K562 (cell line): Measurements from ENCODE around the gene RORC. TPM values are rescaled to one million over a fixed set of nuclear protein-coding genes. Genes with fewer than 3 reads are reported as not detected.

Experiments
- ATAC-seq: fragments of 200-7000 bp; cut with Tn5 transposase; 3 replicates; pipeline ENCODE4 v1.9.1; 2020; ENCODE audit warnings: moderate library complexity
- BruUV-seq: library from RNA; stranded (reverse); fragments of 400-500 nt; replicated peaks from 2 replicates; lab custom pipeline; 2021; lab: Mats Ljungman, UMichigan
- CTCF ChIA-PET: fragments of 300-600 bp; formaldehyde crosslinking; extraction: SDS; loops from one replicate; lab custom pipeline; 2021; ENCODE audit warnings: low intra/inter-chr PET ratio; lab: Yijun Ruan, JAX
- POLR2A ChIA-PET: fragments of 300-600, 350-650 bp; sonication (Branson Sonifier 250); formaldehyde crosslinking; extraction: SDS; loops from one replicate; lab custom pipeline; 2021; ENCODE audit warnings: antibody characterized with exemption, inconsistent platforms; lab: Yijun Ruan, JAX
- DNase-seq, 4 experiments: peaks; one replicate each; pipeline versions ENCODE4 v3.0.0 to v3.0.0-alpha.2; 2011 to 2018; ENCODE audit warnings: low spot score in 3 of 4, mixed read lengths in 3 of 4; ENCODE audit errors: extremely low read depth in 1 of 4
- FAIRE-seq: peaks from 2 replicates; lab custom pipeline; 2011; peaks lifted over from hg19 to GRCh38; lab: Jason Lieb, UNC
- H2AFZ ChIP-seq: 2 replicates; pipeline ENCODE4 v1.6.0; 2011; ENCODE audit warnings: low read depth, low read length, control low read depth, inconsistent platforms
- H3K27ac ChIP-seq: fragments of 200-600 bp; 3 replicates; pipeline ENCODE4 v1.8.0; 2011; ENCODE audit warnings: low read depth, mild to moderate bottlenecking, control low read depth, inconsistent platforms, low read length, moderate library complexity, mixed read lengths; ENCODE audit errors: extremely low read depth
- H3K27me3 ChIP-seq, 2 experiments: fragments of 300-600 bp in 1 of 2; 2 replicates in 1 of 2; 3 replicates in 1 of 2; pipeline versions ENCODE4 v1.6.0 to v1.8.0; 2011; ENCODE audit warnings: inconsistent platforms in 2 of 2, low read length in 2 of 2, mild to moderate bottlenecking in 1 of 2, mixed read lengths in 1 of 2, moderate library complexity in 1 of 2; ENCODE audit not compliant: control insufficient read depth in 2 of 2, insufficient read depth in 2 of 2
- H3K36me3 ChIP-seq: fragments of 300-600 bp; 3 replicates; pipeline ENCODE4 v1.8.0; 2011; ENCODE audit warnings: mild to moderate bottlenecking, low read length, inconsistent platforms; ENCODE audit not compliant: control insufficient read depth, insufficient read depth
- H3K4me1 ChIP-seq, 2 experiments: fragments of 200-600 bp in 1 of 2; replicated peaks in 1 of 2; 2 replicates in 1 of 2; 3 replicates in 1 of 2; pipeline versions ENCODE4 v1.5.1 to v1.8.0; 2011; ENCODE audit warnings: inconsistent platforms in 2 of 2, low read length in 2 of 2, mild to moderate bottlenecking in 1 of 2, mixed read lengths in 1 of 2, moderate library complexity in 1 of 2; ENCODE audit not compliant: control insufficient read depth in 2 of 2, insufficient read depth in 2 of 2
- H3K4me2 ChIP-seq: 2 replicates; pipeline ENCODE4 v1.6.1; 2011; ENCODE audit warnings: low read length, control low read depth, inconsistent platforms, mixed read lengths; ENCODE audit not compliant: insufficient read depth
- H3K4me3 ChIP-seq: fragments of 200-600 bp; sonication (generic), shearing (Covaris generic); 2 replicates; pipeline ENCODE4 v1.5.1; 2016; ENCODE audit warnings: control low read depth, inconsistent platforms
- H3K79me2 ChIP-seq: fragments of 200-600 bp; 3 replicates; pipeline ENCODE4 v1.8.0; 2011; ENCODE audit warnings: low read length, inconsistent platforms; ENCODE audit not compliant: control insufficient read depth, insufficient read depth
- H3K9ac ChIP-seq, 2 experiments: 2 replicates each; pipeline versions ENCODE4 v1.6.0 to v1.6.1; 2011; ENCODE audit warnings: low read depth in 2 of 2, low read length in 2 of 2, control low read depth in 1 of 2, inconsistent platforms in 1 of 2, mild to moderate bottlenecking in 1 of 2, mixed read lengths in 1 of 2; ENCODE audit not compliant: insufficient read depth in 1 of 2
- H3K9me1 ChIP-seq: one replicate; pipeline ENCODE4 v1.6.0; 2011; ENCODE audit warnings: inconsistent platforms, mild to moderate bottlenecking, low read length, moderate library complexity; ENCODE audit not compliant: control insufficient read depth, insufficient read depth
- H3K9me3 ChIP-seq: replicated peaks from 2 replicates; pipeline ENCODE4 v1.5.1; 2011; ENCODE audit warnings: low read depth, low read length, inconsistent platforms; ENCODE audit not compliant: control insufficient read depth, insufficient read depth
- H4K20me1 ChIP-seq: replicated peaks from 2 replicates; pipeline ENCODE4 v1.6.1; 2011; ENCODE audit warnings: low read length, inconsistent platforms, mixed read lengths; ENCODE audit not compliant: control insufficient read depth, insufficient read depth
- C11orf30 ChIP-seq: fragments of 450-650 bp; IDR thresholded peaks from 2 replicates; pipeline ENCODE4 v1.6.1; 2016; ENCODE audit warnings: low read depth, mild to moderate bottlenecking
- GATAD2B ChIP-seq: fragments of 450-650 bp; IDR thresholded peaks from 2 replicates; pipeline ENCODE4 v1.6.1; 2017; ENCODE audit warnings: mild to moderate bottlenecking, borderline replicate concordance
- HDGF ChIP-seq: fragments of 450-650 bp; IDR thresholded peaks from 2 replicates; pipeline ENCODE4 v1.6.1; 2016
- MAFG ChIP-seq: fragments of 450-650 bp; conservative IDR thresholded peaks from 2 replicates; pipeline ENCODE4 v1.6.1; 2016; ENCODE audit warnings: missing genetic modification characterization, missing compliant biosample characterization
- NFE2 ChIP-seq: IDR thresholded peaks from 2 replicates; pipeline ENCODE4 v1.6.1; 2014; ENCODE audit warnings: antibody characterized with exemption, low read depth
- STAT5B ChIP-seq: fragments of 250-450 bp; sonication (Bioruptor Pico); IDR thresholded peaks from 2 replicates; pipeline ENCODE4 v1.8.0; 2021; ENCODE audit warnings: mild to moderate bottlenecking, inconsistent platforms
- ZNF316 ChIP-seq: fragments of 450-650 bp; IDR thresholded peaks from 2 replicates; pipeline ENCODE4 v1.6.1; 2016
- ZNF79 ChIP-seq: fragments of 250-450 bp; sonication (Bioruptor Pico); IDR thresholded peaks from 2 replicates; pipeline ENCODE4 v1.4.0; 2020; ENCODE audit warnings: low read depth, mild to moderate bottlenecking, moderate library complexity
- WGBS: fragments of 100-300 bp; shearing (Covaris generic); methylation state at CpG from one replicate; pipeline ENCODE4 v1.1.6; 2016; ENCODE audit warnings: low coverage, mixed read lengths; ENCODE audit not compliant: insufficient coverage; ENCODE audit errors: missing lambda C conversion rate; 5-methylcytosine and 5-hydroxymethylcytosine counted together
- in situ Hi-C: fragments of 300-500 bp; cut with MboI; formaldehyde crosslinking; loops from 4 replicates; pipeline ENCODE4 v1.15.0; 2018; ENCODE audit warnings: inconsistent platforms, mixed read lengths
- intact Hi-C: fragments of 100-400 bp; cut with micrococcal nuclease; formaldehyde crosslinking; loops from 2 replicates; pipeline ENCODE4 v1.14.2; 2022
- polyA plus RNA-seq, 8 experiments: library from polyadenylated mRNA; depleted of rRNA in 4 of 8; stranded (reverse) in 5 of 8; unstranded in 3 of 8; fragments of >200 nt; fragmentation: Nextera tagmentation in 2 of 8; fragmentation: Illumina TruSeq in 1 of 8; extraction: Ambion mirVana in 2 of 8; extraction: Trizol in 1 of 8; gene quantifications; 2 replicates each; pipeline versions ENCODE4 v1.2.1 to v1.2.3, GENCODE V29; 2011 to 2014; ENCODE audit warnings: inconsistent platforms in 1 of 8, missing spikeins in 1 of 8
- total RNA-seq, 7 experiments: library from RNA; depleted of rRNA in 6 of 7; stranded (reverse); fragments of >200 nt in 6 of 7; fragmentation: Illumina TruSeq in 2 of 7; extraction: Trizol in 2 of 7; gene quantifications; 2 replicates each; pipeline versions ENCODE4 v1.2.1 to v1.2.3, GENCODE V29; 2011 to 2021; ENCODE audit warnings: low replicate concordance in 1 of 7

RORC gene
- total and polyA plus RNA-seq, 9 of the 15 experiments (the other 6 are each of a cell fraction or from before 2014, with no cell fraction given): not detected

DNA sequence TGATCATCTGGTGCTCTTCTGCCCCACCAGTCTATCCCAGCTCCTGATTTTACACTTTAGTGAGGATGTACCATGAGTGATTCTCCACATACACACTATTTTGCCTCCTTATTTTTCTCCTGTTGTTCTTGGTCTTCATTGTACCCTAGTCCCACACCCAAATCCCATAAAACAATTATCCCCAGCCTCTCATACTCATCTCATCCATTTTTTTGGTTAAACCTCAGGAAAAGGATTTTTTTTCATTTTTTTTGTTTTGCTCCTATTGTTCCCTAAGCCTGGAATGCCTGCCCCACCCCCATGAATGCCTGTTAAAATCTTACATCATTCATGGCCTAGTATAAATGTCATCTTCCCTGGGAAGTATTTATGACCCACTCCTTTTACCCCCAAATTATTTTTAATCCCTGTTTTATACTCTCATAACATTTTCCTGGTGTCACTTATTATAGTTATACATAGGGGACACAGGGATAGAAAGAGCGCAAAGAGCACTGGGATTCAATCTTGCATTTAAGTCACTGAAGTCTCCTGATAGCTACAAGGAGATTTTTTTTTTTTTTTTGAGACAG is 21.5 kb downstream of the RORC start:
- no peak for FAIRE-seq
- Histone ChIP-seq H3K79me2 (no peaks in the 10 kb centered on the region), H3K4me1 (no peaks in the 10 kb centered on the region), H3K9ac (no peak overlapping the region), H3K4me2 (no peak overlapping the region), H3K4me3 (no peak overlapping the region), H3K36me3 (no peaks in the 10 kb centered on the region), H2AFZ (no peak overlapping the region), H4K20me1 (peaks cover under 1% of the 10 kb centered on the region; the same call in 1 of the 2 replicates), H3K27ac (no peak overlapping the region), H3K9me3 (no peaks in the 10 kb centered on the region), H3K27me3 (peaks cover 53 to 74% of the 10 kb centered on the region in 2 experiments), H3K9me1 (no peaks in the 10 kb centered on the region)
- no peak for DNase-seq
- no peak for TF ChIP-seq HDGF
- in situ Hi-C loops: no loop called here
- ATAC-seq: no peak
- POLR2A ChIA-PET: interaction anchor here (0.9 kb wide), 1 partner anchor 550 kb away, joined by 3 read pairs; no protein-coding TSS in a partner anchor
- no TSS peak for BruUV-seq
- intact Hi-C loops: no loop called here
- WGBS: 25% methylated on average over 1 of the region's 1 CpG
- CTCF ChIA-PET: no interaction called here

DNA sequence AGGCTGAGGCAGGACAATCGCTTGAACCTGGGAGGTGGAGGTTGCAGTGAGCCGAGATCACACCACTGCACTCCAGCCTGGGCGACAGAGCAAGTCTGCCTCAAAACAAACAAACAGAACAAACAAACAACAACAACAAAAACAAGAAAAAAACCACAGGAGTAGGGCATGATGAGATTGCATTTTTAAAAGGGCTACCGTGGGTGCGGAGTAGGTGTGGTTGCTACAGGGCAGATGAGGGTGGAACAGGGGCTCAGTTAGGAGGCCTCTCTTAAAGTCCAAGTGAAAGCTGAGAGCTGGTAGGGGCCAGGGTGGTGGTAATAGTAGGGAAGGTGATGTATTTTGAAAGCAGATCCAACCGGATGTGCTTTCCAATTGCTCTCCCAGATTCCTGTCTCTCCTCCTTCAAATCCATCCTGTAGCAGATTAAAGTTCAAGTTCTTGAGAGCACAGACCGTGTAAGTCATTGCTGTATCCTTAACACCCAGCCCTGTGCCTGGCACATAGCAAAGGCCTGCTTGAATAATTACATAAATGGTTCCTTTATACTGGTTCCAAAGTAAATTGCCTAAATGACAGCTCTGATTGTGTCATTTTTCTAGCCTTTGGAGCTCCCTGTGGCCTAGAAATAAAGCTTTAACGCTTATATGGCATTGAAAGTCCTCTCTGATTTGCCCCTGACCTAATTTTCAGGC is 22.2 kb downstream of the RORC start:
- POLR2A ChIA-PET: interaction anchor here (0.9 kb wide), 1 partner anchor 549 kb away, joined by 3 read pairs; no protein-coding TSS in a partner anchor
- ATAC-seq: no peak
- no peak for FAIRE-seq
- H3K4me1 ChIP-seq: no peaks in the 10 kb centered on the region
- WGBS: 7% methylated on average over 8 of the region's 8 CpGs
- CTCF ChIA-PET: no interaction called here
- H3K4me2 ChIP-seq: no peak overlapping the region
- H3K9ac ChIP-seq: no peak overlapping the region
- intact Hi-C loops: no loop called here
- no peak overlapping the region for H3K27ac ChIP-seq
- H3K36me3 ChIP-seq: no peaks in the 10 kb centered on the region
- no peak for TF ChIP-seq STAT5B (CRISPR knock-in tag)
- TF ChIP-seq NFE2: 0 out of 2 replicates have a peak, but pooled peaks have one; percentile 9
- peak; percentile 80 for TF ChIP-seq C11orf30
- TF ChIP-seq GATAD2B: no peak
- peak; percentile 72; the same call in 1 of the 2 replicates for TF ChIP-seq ZNF316
- no peak for TF ChIP-seq ZNF79 (CRISPR knock-in tag)
- TF ChIP-seq MAFG (tag): peak; percentile 57; the same call in 1 of the 2 replicates
- no peaks in the 10 kb centered on the region for H3K9me1 ChIP-seq
- H4K20me1 ChIP-seq: no peaks in the 10 kb centered on the region; the same call in 1 of the 2 replicates
- in situ Hi-C loops: no loop called here
- H3K79me2 ChIP-seq: no peaks in the 10 kb centered on the region
- no TSS peak for BruUV-seq
- no peak for DNase-seq
- no peak overlapping the region for H2AFZ ChIP-seq
- peaks cover 53 to 72% of the 10 kb centered on the region in 2 experiments for H3K27me3 ChIP-seq
- H3K4me3 ChIP-seq: no peak overlapping the region
- no peaks in the 10 kb centered on the region for H3K9me3 ChIP-seq
